Ramos (cell line): ENCODE results near the gene KCNK15.

ENCODE experiments used
- in situ Hi-C: fragments of 300-500 bp; cut with MboI; formaldehyde crosslinking; loops from one replicate; pipeline ENCODE4 v1.14.3; 2022; ENCODE audit warnings: low sequenced_read_pairs; ENCODE audit not compliant: unreplicated experiment

KCNK15 gene

DNA sequence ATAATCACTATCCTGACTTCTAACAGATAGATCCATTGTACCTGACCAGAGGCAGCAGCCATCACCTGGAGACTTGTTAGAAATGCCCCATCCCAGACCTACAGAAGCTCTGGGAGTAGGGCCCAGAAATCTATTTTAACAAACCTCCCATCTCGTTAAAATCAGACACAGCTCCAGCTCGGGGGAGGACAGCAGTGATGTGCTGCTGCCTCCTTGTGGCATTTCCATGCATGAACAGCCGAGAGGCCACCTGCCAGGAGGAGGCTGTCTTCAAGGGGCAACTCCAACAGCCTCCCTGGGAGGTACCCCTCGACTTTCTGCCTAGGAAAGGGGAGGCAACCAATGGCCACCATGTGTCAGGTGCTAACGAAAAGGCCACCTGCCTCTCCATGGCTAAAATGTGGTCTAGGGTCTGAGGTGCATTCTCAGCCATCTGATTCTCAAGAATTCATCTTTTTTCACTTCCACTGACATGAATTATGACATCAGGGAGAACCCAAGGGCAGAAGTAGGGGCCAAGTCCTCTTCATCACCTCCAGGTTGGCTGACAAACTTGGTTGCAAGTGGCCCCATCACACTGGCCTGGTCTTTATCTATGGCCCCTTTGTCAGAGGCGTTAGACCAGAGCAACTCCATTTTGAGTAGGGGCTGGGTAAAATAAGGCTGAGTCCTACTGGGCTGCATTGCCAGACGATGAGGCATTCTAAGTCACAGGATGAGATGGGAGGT, 12.2 kb upstream of the KCNK15 start:
- in situ Hi-C loops: loop anchor here (5.0 kb wide), 1 partner anchor 46 kb away; no protein-coding TSS in a partner anchor

DNA sequence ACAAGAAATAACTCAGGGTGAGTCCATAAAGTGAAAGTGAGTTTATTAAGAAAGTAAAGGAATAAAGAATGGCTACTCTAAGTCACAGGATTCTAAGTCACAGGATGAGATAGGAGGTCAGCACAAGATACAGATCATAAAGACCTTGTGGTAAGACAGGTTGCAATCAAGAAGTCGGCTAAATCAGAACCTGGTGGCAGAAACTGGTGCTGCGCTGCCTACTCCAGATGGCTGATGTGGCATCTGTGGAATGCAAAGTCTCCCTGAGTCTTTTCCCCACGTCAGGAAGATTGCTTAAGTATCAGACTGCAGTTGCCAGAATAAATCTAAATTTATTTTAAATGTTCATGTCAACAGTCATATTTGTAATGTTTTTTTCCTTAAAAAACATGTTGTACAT, 10.7 kb upstream of the KCNK15 start:
- in situ Hi-C loops: loop anchor here (5.0 kb wide), 1 partner anchor 48 kb away; no protein-coding TSS in a partner anchor

DNA sequence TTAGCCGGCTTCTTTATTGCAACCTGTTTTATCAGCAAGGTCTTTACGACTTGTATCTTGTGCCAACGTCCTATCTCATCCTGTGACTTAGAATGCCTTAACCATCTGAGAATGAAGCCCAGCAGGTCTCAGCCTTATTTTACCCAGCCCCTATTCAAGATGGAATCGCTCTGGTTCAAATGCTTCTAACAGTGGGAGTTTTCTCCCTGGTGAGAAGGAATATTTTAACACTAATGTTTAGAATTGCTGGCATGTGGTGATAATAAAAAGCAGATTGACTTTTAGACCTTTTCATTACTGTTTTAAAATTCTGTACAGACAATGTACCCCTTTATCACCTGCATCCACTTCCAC, 9.9 kb upstream of the KCNK15 start:
- in situ Hi-C loops: no loop called here

DNA sequence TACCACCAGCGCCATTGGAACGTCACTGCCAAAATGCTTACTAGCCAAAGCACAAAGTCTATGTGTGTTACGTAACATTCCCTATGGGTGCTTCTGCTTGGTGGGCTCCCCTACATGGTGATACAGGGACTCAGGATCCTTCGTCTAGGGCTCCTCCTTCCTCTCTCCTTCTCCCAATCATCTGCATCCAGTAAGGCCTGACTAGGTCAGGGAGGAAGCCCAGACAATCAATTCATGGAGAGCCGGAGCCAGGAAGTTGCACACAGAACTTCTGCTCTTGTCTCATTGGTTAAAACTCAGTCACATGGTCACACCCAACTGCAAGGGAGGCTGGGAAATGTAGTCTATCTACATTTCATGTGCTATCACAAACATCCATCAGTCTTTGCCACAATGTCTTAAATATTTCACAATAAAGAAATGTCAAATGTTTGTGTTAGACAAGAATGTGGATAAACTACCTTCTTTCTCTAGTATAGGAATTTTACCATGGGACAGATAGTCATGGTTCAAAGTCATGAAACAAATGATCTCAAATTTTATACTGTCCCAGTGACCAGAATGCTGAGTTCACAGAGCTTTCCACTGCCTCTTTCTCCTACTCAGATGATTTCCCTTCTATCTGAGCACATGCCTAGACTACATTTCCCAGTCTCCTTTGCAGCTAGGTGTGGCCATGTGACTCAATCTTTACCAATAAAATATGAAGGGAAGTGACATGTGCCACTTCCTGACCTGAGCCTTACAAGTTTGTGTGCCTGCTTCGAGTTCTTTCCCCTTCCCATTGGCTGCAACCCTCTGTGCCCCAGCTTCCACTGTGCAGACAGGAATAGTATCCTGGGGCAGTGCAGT, 9.3 kb upstream of the KCNK15 start:
- in situ Hi-C loops: no loop called here

DNA sequence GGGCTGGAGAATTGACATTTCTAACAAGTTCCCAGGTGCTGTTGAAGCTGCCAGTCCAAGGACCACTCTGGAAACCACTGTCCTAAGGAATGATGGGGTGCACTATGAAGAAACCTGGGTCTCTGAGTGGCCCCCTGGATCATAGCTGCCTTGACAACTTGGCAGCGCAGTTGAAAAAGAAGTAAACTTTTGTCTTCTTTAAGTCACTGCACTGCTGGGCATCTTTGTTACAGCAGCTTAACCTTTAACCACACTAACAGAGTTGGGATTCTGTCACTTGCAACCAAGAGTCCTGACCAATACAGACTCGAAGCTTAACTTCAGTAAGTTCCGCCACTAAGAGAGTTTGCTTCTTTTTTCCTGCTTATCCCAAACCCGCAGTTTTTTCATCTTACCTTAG, 8.5 kb upstream of the KCNK15 start:
- in situ Hi-C loops: no loop called here

DNA sequence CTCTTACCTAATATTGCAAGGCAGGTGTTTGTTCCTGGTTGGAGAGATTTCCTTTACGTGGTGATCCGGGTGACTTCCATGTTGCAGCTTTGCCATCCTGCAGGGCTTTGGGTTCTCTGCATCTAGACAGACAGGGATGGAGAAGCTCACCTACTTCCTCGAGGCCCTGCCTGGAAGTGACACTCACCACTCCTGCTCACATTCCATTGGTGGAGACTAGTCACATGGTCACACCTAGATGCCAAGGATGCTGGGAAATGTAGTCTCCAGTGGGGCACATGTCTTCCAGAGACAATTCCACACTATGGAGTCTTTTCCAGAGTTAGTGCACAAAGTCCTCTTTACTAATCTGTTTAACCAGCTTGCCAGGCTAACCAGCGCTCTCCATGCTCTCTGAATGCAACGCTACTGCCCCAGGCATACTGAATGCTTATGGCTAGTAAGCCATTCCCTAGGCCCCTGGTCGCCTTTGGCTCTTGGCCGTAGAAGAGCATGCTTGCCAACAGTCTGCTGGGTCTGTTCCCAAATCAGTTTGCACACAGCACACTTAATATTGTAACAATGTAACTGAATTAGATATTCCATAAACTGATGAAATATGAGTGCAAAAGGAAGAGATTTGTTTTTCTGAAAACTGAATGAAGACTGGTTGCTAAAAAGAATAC, 6.7 kb upstream of the KCNK15 start:
- in situ Hi-C loops: no loop called here

DNA sequence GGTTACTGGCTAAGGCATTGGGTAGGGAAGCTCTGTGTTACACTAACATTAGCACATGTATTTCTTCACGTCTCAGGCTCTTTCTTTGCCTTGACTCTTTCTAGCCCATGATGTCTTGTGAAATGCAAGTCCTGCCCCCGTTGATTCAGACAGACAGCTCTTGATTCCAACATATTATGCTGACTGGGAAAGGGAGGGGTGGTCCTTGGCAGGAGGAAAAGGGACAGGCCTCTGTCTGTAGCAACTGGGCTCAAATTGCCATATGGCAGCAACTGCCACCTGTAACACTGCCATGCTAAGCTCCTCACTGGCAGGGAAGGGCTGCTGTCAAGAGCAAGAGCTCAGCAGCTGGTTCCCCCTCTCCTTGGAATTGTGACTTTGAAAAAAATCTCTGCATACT, 5.7 kb upstream of the KCNK15 start:
- in situ Hi-C loops: no loop called here

DNA sequence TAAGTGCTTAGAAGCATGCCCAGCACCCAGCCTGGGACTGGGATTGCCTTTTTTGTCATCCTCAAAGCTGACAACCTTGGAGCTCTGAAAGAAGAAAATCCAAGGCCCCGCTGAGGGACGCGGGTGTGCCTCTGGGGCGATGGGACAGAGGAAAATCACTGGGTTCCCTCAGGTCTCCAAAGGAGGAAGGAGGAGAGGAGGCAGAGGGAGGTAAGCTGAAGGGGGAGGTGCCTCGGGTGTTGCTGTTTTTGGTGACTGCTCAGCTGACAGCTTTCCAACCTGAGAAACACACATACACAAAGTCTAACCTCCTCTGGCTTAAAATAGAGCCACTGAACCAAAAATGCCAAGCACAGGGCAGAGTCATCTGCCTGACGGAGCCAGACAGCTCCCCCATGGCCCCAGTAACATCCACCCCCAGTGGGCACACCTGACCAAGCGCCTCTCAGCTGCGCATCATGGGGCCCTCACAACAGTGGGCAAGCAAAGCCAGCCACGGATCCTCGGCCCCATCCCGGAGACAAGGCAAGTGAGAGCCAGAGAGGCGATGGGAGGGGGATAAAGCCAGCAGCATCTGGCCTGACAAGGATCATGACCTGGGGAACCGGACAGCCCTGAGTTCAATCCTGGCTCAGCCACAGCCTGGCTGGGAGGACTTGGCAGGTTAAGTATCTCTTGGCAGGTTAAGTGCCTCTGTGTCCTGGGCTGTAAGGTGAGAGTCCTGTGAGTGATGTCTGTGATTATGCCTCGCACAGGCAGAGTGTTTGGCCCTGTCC, 3.2 kb upstream of the KCNK15 start:
- in situ Hi-C loops: no loop called here

DNA sequence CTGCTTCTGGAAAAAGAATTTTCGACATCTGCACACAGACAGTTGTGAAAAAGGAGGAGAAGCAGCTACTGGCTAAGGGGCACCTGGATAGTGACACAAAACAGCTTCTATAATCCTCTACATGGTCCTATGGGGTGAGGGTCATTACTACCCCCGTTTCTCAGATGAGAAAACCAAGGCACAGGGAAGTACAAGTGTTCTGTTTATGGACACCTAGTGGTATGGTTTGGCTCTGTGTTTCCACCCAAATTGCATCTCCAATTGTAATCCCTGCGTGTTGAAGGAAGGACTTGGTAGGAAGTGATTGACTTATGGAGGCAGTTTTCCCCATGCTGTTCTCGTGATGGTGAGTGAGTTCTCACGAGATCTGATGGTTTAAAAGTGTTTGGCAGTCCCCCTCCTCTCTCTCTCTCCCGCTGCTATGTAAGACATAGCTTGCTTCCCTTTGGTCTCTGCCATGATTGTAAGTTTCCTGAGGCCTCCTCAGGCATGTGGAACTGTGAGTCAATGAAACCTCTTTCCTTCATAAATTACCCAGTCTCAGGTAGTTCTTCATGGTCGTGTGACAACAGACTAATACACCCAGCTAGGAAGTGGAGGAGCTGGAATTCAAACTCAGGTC, 2.5 kb upstream of the KCNK15 start:
- in situ Hi-C loops: no loop called here

DNA sequence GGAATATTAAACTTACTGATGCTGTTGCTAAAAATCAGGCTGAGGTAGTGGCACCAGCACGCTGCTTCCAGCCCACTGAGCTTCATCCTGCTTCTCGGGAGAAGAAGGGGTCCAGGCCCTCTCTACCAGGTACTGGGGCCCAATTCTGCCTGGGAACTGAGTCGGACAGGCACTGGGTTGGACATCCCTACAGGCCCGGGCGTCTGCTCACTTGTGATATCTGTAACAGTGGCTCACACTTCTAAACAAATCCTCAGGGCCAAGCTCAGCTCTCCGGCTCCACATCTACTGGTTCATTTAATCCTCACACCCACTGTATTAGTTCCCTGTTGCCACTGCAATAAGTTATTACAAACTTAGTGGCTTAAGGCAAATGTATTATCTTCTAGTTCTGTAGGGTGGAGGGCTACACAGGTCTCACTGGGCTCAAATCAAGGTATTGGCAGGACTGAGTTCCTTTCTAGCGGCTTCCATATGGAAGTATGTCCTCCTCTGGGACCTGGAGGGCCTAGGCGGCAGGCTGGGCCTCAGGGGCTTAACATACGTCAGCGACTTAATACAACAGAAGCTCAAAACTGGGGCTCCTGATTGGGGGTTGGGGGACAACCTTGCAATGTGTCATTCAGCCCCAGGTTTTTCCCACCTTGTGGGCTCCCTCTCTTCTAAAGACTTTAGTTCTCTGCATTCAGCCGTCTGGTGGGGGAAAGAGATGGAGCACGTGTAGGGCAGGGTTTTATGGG, 1.6 kb upstream of the KCNK15 start:
- in situ Hi-C loops: no loop called here

DNA sequence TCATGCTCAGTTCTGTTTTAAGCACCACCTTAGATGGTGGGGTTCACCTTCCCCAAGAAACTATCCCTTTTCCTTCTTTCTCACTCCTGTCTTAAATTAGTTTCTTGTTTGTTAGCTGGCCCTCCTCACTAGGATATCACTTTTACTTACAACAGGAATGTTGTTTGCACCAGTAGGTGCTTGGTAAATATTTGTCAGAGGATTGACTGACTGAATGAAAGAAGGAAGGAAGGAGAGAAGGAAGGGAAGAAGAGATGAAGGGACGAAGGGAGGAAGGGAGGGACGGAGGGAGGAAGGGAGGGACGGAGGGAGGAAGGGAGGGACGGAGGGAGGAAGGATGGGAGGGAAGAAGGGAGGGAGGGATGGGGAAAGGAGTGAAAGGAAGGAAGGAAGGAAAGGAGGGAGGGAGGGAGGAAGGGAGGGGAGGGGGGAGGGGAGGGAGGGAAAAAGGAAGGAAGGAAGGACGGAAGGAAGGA, 505 bp upstream of the KCNK15 start:
- in situ Hi-C loops: no loop called here

DNA sequence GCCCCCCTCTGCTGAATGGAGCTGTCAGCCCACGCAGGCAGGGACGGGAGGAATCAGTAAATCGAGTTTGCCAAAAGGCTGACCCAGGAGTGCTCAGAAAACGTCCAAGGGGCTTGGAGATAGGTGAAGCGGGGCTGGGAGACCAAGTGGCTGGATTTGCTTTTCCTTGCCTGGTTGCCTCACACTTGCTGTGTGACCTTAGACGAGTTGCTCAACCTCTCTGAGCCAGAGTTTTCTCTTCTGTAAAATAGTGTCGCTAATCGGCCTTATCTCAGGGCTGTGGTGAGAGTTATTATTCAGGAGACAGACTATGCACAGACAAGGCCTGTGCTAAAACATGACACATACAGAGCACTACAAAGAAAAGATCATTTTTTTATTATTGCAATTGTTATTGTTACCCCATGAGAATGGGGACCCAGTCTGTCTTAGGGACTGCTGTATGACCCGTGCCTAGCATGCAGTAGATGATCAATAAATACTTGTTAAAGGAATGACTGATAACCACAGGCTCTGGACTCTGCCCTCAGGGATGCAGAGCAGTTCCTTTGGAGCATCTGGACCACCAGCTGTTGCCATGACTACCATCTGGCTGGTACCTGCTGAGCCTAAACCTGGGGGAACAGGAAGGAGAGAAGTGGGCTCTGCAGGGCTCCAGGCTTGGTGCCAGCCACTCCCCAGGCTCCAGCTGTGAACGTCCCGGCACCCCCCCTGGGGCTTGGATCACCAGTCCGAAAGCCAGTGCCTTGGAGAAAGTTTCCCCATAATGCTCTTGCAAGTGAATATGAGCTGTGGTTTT, 901 bp downstream of the KCNK15 start:
- in situ Hi-C loops: no loop called here

DNA sequence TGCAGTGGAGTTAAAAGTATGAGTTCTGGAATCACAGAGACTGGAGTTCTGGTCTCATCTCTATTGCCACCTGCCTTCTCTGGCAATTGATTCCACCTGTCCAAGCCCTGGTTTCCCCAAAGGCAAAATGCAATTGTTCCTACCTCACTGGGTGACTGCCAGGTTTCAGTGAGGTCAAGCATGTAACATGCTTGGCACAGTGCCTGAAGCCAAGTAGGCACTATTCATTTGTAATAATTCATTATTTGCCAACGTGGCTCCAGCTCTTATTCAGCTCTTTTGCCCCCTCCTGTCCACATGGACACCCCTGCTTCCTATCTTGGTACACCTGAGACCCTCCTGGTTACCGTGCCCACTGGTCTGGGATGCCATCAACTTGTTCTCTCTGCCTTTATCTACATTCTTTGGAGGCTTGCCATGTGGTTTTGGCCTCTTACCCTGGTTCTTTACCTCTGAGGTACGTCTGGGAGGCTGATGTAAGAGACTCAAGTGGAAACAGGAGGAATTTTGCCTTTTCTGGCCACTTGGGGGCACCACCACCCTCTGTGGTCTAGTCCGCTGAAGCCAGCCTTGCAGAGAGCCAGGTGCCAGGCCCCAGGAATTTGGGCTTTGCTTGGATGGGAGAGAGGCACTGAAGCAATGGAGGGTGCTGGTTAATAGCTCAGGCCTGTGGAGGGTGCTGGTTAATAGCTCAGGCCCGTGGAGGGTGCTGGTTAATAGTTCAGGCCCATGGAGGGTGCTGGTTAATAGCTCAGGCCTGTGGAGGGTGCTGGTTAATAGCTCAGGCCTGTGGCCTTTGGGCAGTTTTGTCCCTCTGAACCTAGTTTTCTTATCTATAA, 1.7 kb downstream of the KCNK15 start:
- in situ Hi-C loops: no loop called here

DNA sequence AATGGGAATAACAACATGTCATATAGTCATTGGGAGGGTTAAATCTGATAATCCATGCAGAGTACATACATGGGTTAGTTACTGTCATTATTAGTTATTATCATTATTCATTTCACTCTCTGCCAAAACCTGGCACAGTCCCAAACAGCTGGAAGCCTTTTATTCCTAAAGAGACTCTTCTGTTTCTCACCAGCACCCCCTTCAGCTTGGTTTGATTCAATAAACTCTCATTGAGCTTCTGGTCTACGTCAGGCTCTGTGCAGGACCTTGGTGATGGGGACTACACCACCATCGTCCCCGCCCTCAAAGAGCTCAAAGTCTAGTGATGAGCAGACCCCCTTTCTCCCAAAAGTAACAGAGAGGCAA, 2.3 kb downstream of the KCNK15 start:
- in situ Hi-C loops: no loop called here

DNA sequence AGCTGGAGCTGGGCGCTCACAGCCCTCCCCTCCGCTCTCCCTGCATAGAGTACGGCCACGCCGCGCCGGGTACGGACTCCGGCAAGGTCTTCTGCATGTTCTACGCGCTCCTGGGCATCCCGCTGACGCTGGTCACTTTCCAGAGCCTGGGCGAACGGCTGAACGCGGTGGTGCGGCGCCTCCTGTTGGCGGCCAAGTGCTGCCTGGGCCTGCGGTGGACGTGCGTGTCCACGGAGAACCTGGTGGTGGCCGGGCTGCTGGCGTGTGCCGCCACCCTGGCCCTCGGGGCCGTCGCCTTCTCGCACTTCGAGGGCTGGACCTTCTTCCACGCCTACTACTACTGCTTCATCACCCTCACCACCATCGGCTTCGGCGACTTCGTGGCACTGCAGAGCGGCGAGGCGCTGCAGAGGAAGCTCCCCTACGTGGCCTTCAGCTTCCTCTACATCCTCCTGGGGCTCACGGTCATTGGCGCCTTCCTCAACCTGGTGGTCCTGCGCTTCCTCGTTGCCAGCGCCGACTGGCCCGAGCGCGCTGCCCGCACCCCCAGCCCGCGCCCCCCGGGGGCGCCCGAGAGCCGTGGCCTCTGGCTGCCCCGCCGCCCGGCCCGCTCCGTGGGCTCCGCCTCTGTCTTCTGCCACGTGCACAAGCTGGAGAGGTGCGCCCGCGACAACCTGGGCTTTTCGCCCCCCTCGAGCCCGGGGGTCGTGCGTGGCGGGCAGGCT, 4.6 kb downstream of the KCNK15 start:
- in situ Hi-C loops: no loop called here

DNA sequence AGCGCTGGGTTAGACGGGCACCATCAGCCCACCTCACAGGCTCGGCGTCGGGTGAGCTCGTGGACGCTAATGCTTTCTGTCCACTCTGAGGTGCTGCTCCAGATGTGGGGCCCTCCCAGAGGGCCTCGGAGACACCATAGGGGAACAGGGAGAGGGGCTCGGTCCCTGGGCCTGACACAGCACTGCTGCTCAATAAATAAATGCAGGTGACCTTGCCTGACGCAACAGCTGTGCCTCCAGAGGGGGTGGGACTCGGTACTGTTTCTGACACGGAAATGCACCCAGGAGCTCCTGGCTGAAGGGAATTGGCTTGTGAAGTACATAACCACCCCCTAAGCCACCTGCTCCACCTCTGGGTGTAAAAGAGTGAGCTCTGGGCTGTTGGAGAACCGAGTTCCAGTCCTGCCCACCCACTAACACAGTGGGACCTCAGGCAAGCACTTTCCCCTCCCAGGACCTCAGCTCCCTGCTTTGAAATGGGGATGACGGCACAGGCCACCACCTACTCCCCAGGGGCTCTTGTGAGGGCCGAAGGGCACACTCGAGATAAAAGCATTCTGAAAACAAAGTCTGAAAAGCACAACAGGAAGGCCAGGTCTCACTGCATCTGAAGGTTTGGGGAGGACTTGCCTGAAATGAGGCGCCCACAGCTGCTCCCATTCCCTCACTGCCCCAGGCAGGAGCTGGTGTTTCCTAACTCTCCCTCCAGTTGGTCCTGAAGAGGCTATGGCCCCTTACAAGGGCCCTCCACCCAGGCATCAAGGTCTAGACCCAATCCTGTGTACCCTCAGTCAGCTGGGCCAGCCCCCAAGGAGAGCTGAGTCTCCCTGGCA, 6.7 kb downstream of the KCNK15 start:
- in situ Hi-C loops: no loop called here
